ENCODE results near the gene USH2A.
A peak's percentile ranks its signal among the peaks of the same experiment; 100 is the strongest.

USH2A gene

DNA sequence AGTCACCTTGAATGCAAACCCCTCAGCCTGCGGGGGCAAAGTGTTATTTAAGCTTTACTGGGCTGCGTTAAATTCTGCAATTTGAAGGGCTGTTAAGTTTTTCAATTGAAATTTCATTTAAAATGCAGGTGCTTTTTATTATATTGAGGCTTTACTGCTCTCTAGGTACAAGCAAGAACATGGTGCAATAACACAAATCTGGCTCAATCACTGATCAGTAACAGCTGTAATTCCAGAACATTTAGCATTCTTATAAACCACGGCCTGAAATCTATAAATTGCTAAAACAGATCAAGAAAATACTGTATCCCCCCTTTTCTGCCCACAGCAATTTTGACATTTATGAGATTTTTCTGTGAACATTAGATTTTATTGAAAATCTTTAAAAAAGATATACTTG lies 533.4 kb downstream of the USH2A start:
- Histone ChIP-seq H3K9ac (ENCODE audit: low read length) (no peak overlapping the region), H3K36me3 (replicated peaks; ENCODE audit: insufficient read depth, low read length) (no peaks in the 10 kb centered on the region)
- TF ChIP-seq EZH2phosphoT487 (IDR thresholded peaks at IDR 0.05; ENCODE audit: low read length): no peak
- TF ChIP-seq, protein P1, sequence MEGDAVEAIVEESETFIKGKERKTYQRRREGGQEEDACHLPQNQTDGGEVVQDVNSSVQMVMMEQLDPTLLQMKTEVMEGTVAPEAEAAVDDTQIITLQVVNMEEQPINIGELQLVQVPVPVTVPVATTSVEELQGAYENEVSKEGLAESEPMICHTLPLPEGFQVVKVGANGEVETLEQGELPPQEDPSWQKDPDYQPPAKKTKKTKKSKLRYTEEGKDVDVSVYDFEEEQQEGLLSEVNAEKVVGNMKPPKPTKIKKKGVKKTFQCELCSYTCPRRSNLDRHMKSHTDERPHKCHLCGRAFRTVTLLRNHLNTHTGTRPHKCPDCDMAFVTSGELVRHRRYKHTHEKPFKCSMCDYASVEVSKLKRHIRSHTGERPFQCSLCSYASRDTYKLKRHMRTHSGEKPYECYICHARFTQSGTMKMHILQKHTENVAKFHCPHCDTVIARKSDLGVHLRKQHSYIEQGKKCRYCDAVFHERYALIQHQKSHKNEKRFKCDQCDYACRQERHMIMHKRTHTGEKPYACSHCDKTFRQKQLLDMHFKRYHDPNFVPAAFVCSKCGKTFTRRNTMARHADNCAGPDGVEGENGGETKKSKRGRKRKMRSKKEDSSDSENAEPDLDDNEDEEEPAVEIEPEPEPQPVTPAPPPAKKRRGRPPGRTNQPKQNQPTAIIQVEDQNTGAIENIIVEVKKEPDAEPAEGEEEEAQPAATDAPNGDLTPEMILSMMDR (IDR thresholded peaks at IDR 0.05; ENCODE audit: low read length): no peak
- no peak for TF ChIP-seq EZH2 (optimal IDR thresholded peaks at IDR 0.05; ENCODE audit: low read depth, low read length)

DNA sequence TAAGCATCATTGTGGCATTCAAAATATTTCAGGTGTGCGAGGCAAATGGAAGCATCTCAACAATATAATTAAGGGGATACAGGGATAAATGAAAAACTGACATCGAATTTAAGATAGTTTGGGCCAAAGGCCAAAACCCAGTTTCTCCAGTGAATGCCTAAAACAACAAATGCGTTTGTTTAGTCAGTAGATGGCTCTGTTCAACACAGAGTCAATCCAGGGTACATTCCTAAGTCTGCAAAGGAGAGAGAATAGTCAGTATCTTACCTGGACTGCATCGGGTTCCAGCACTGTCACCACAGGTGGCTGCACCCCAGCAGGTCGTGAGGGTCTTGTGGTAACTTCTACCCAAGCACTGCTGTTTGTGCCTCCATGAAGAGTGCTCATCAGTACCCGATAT lies 535.1 kb downstream of the USH2A start:
- H3K79me2 ChIP-seq (ENCODE audit: low read length): no peaks in the 10 kb centered on the region
- no peak for DNase-seq
- no peak overlapping the region for H3K9ac ChIP-seq (ENCODE audit: low read length)
- no peaks in the 10 kb centered on the region for H3K9me3 ChIP-seq (replicated peaks; ENCODE audit: insufficient read depth, low read length)
- TF ChIP-seq, protein P1 (IDR thresholded peaks at IDR 0.05; ENCODE audit: low read length): no peak
- TF ChIP-seq EZH2 (optimal IDR thresholded peaks at IDR 0.05; ENCODE audit: low read depth, low read length) (no peak), EZH2phosphoT487 (IDR thresholded peaks at IDR 0.05; ENCODE audit: low read length) (no peak)
- no peaks in the 10 kb centered on the region for H3K36me3 ChIP-seq (replicated peaks; ENCODE audit: insufficient read depth, low read length)
- H3F3A ChIP-seq (ENCODE audit: insufficient read depth, low read length): no peaks in the 10 kb centered on the region
- no peaks in the 10 kb centered on the region for H4K20me1 ChIP-seq (ENCODE audit: insufficient read depth, low read length)
- no peak overlapping the region for H3K4me3 ChIP-seq (ENCODE audit: low read length)
- H3K27me3 ChIP-seq (replicated peaks; ENCODE audit: insufficient read depth, low read length): no peaks in the 10 kb centered on the region
- no peak overlapping the region for H3K27ac ChIP-seq (ENCODE audit: low read length)
- H3K4me2 ChIP-seq (ENCODE audit: low read depth, low read length): no peak overlapping the region
- no peak overlapping the region for H2AFZ ChIP-seq (ENCODE audit: low read length)
- H3K4me1 ChIP-seq (ENCODE audit: low read length): no peaks in the 10 kb centered on the region
- no peaks in the 10 kb centered on the region for H3K9me2 ChIP-seq (replicated peaks; ENCODE audit: insufficient read depth, low read length)

More for the DNA sequence above, 533.4 kb downstream of the USH2A start:
- Histone ChIP-seq H3K9me3 (replicated peaks; ENCODE audit: insufficient read depth, low read length) (no peaks in the 10 kb centered on the region), H3K4me1 (ENCODE audit: low read length) (no peaks in the 10 kb centered on the region), H3K4me2 (ENCODE audit: low read depth, low read length) (peak overlapping the region; percentile 5; the same call in 1 of the 2 replicates), H3K9me2 (replicated peaks; ENCODE audit: insufficient read depth, low read length) (no peaks in the 10 kb centered on the region), H2AFZ (ENCODE audit: low read length) (no peak overlapping the region), H3K79me2 (ENCODE audit: low read length) (no peaks in the 10 kb centered on the region), H3K4me3 (ENCODE audit: low read length) (no peak overlapping the region), H3F3A (ENCODE audit: insufficient read depth, low read length) (no peaks in the 10 kb centered on the region), H4K20me1 (ENCODE audit: insufficient read depth, low read length) (no peaks in the 10 kb centered on the region), H3K27me3 (replicated peaks; ENCODE audit: insufficient read depth, low read length) (no peaks in the 10 kb centered on the region), H3K27ac (ENCODE audit: low read length) (no peak overlapping the region)
- no peak for DNase-seq

DNA sequence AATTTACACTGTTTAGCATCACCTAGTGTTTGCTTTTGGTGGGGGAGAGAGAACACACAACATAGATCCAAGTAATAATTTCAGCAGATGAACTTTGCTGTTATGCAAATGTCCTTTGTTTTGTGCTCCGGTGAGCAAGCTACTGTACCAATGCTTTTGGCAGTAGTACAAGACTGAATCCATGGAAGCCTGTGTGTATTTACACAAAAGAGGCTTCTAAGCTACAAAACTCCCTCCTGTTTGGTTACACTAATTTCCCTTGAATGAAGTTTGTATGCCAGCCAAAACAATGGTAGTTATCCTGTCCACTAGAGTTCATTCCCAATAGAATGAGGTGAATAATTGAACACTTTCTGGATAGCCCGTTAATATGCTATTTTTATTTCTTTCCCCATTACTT lies 535.6 kb downstream of the USH2A start:
- Histone ChIP-seq H3K27ac (ENCODE audit: low read length) (no peak overlapping the region), H4K20me1 (ENCODE audit: insufficient read depth, low read length) (no peaks in the 10 kb centered on the region), H3K79me2 (ENCODE audit: low read length) (no peaks in the 10 kb centered on the region), H3F3A (ENCODE audit: insufficient read depth, low read length) (no peaks in the 10 kb centered on the region), H3K9me2 (replicated peaks; ENCODE audit: insufficient read depth, low read length) (no peaks in the 10 kb centered on the region), H2AFZ (ENCODE audit: low read length) (no peak overlapping the region), H3K4me1 (ENCODE audit: low read length) (no peaks in the 10 kb centered on the region), H3K36me3 (replicated peaks; ENCODE audit: insufficient read depth, low read length) (no peaks in the 10 kb centered on the region), H3K4me2 (ENCODE audit: low read depth, low read length) (no peak overlapping the region), H3K4me3 (ENCODE audit: low read length) (no peak overlapping the region), H3K27me3 (replicated peaks; ENCODE audit: insufficient read depth, low read length) (no peaks in the 10 kb centered on the region), H3K9me3 (replicated peaks; ENCODE audit: insufficient read depth, low read length) (no peaks in the 10 kb centered on the region), H3K9ac (ENCODE audit: low read length) (no peak overlapping the region)
- no peak for DNase-seq
- no peak for TF ChIP-seq EZH2phosphoT487 (IDR thresholded peaks at IDR 0.05; ENCODE audit: low read length)
- TF ChIP-seq, protein P1 (IDR thresholded peaks at IDR 0.05; ENCODE audit: low read length): no peak
